Measurements from ENCODE around the gene TMEM205.

GRCh38 chr19:11361771-11362731 lies 16.0 kb upstream of the TMEM205 start:
- TF ChIP-seq BHLHE40 (IDR thresholded peaks at IDR 0.05; ENCODE audit: borderline replicate concordance) (no peak), ARNT (IDR thresholded peaks at IDR 0.05) (no peak)

Measured in HEK293T (cell line).